Skeletal muscle cell (primary cell): Measurements from ENCODE around the gene TMEM87A.

Source experiments
- DNase-seq: peaks from one replicate; pipeline ENCODE4 v3.0.0-alpha.2; 2010; ENCODE audit warnings: low read depth
- H3K4me3 ChIP-seq: 2 replicates; pipeline ENCODE4 v1.5.1; 2011; ENCODE audit warnings: low read depth, mild to moderate bottlenecking, control low read depth, low read length, moderate library complexity

TMEM87A gene

GRCh38 chr15:42213511-42213910 is 59.7 kb downstream of the TMEM87A start:
- no peak for DNase-seq
- H3K4me3 ChIP-seq: no peak overlapping the region

- no peak overlapping the region for H3K4me3 ChIP-seq
- DNase-seq: no peak
Measured at GRCh38 chr15:42210696-42211095, 62.5 kb downstream of the TMEM87A start.

- H3K4me3 ChIP-seq: peak within 1 kb of the TSS; percentile 96
Measured at GRCh38 chr15:42207674-42208579, 65.3 kb downstream of the TMEM87A start, which contains the start of gene VPS39. TSS of gene VPS39 (minus strand) at chr15:42208304. CDS start at chr15:42208153, 151 bp downstream.

GRCh38 chr15:42206406-42206805 is 66.8 kb downstream of the TMEM87A start:
- no peak overlapping the region for H3K4me3 ChIP-seq
- no peak for DNase-seq

More at GRCh38 chr15:42207674-42208579, 65.3 kb downstream of the TMEM87A start, which contains the start of gene VPS39:
- peak; percentile 54 for DNase-seq

GRCh38 chr15:42203891-42204290 is 69.3 kb downstream of the TMEM87A start:
- H3K4me3 ChIP-seq: no peak overlapping the region
- DNase-seq: no peak

GRCh38 chr15:42202653-42203052 is 70.6 kb downstream of the TMEM87A start:
- no peak overlapping the region for H3K4me3 ChIP-seq
- no peak for DNase-seq

- no peak overlapping the region for H3K4me3 ChIP-seq
- no peak for DNase-seq
Measured at GRCh38 chr15:42201801-42202200, 71.4 kb downstream of the TMEM87A start.

GRCh38 chr15:42199126-42199525 is 74.1 kb downstream of the TMEM87A start:
- H3K4me3 ChIP-seq: no peak overlapping the region
- no peak for DNase-seq

GRCh38 chr15:42198516-42198915 is 74.7 kb downstream of the TMEM87A start:
- DNase-seq: no peak
- no peak overlapping the region for H3K4me3 ChIP-seq

- no peak overlapping the region for H3K4me3 ChIP-seq
- DNase-seq: peak; percentile 73
Measured at GRCh38 chr15:42194513-42194912, 78.7 kb downstream of the TMEM87A start.

GRCh38 chr15:42193383-42193782 is 79.8 kb downstream of the TMEM87A start:
- no peak overlapping the region for H3K4me3 ChIP-seq
- no peak for DNase-seq

- H3K4me3 ChIP-seq: no peak overlapping the region
- DNase-seq: no peak
Measured at GRCh38 chr15:42191610-42192346, 81.5 kb downstream of the TMEM87A start.

- DNase-seq: no peak
Measured at GRCh38 chr15:42190370-42190769, 82.9 kb downstream of the TMEM87A start.

GRCh38 chr15:42185801-42186200 is 87.4 kb downstream of the TMEM87A start:
- H3K4me3 ChIP-seq: no peak overlapping the region
- no peak for DNase-seq

More at GRCh38 chr15:42190370-42190769, 82.9 kb downstream of the TMEM87A start:
- no peak overlapping the region for H3K4me3 ChIP-seq

- no peak for DNase-seq
- H3K4me3 ChIP-seq: no peak overlapping the region
Measured at GRCh38 chr15:42184736-42185135, 88.5 kb downstream of the TMEM87A start.

- DNase-seq: no peak
- no peak overlapping the region for H3K4me3 ChIP-seq
Measured at GRCh38 chr15:42184296-42184695, 88.9 kb downstream of the TMEM87A start.

- H3K4me3 ChIP-seq: no peak overlapping the region
- DNase-seq: no peak
Measured at GRCh38 chr15:42182961-42183360, 90.3 kb downstream of the TMEM87A start.

- no peak for DNase-seq
- no peak overlapping the region for H3K4me3 ChIP-seq
Measured at GRCh38 chr15:42182328-42182886, 90.8 kb downstream of the TMEM87A start.

GRCh38 chr15:42178056-42178455 is 95.2 kb downstream of the TMEM87A start:
- no peak for DNase-seq
- H3K4me3 ChIP-seq: no peak overlapping the region

- H3K4me3 ChIP-seq: no peak overlapping the region
- no peak for DNase-seq
Measured at GRCh38 chr15:42175671-42176070, 97.6 kb downstream of the TMEM87A start.
